ENCODE results near the gene VTA1.

VTA1 gene

GRCh38 chr6:142266060-142266459, 119.0 kb downstream of the VTA1 start:
- no peak for DNase-seq (ENCODE audit: low read depth)

GRCh38 chr6:142271476-142271875, 124.4 kb downstream of the VTA1 start:
- DNase-seq (ENCODE audit: low read depth), result no peak
